Peyer's patch (tissue), 4 donors: ENCODE data around the gene EML3.

Source experiments
- POLR2A ChIP-seq, 2 donors: fragments of 450-650 bp; IDR thresholded peaks; one replicate each; pipeline ENCODE4 v1.5.1; 2017; ENCODE audit warnings: antibody characterized with exemption in 2 of 2, mild to moderate bottlenecking in 2 of 2, moderate library complexity in 2 of 2
- TF ChIP-seq, protein P1 (sequence below), 6 experiments: fragments of 450-650 bp in 4 of 6; fragments of 200-600 bp in 2 of 6; sonication (generic) in 1 of 6; IDR thresholded peaks; one replicate each; pipeline ENCODE4 v1.5.1; 2017 to 2019; ENCODE audit warnings: antibody characterized with exemption in 6 of 6, mild to moderate bottlenecking in 3 of 6, moderate library complexity in 1 of 6

DNA sequence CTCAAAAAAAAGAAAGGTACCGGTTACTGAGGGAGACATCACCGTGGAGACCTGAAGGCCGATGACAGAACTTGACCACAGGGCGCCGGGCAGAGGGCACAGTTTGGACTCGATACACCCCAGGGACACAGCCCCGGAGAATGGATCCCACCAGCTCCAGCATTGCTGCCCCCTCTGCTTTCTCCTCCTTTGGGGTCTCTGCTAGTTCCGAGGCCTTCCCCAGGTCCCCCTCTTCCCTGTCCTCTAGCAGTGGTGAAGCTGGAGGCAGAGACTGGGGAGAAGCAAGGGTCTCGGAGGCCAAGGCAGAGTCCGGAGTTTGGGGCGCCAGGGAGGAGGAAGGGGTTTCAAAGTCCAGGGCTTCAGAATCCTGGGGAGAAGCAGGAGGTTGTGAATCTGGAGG, 34.0 kb downstream of the EML3 start:
- TF ChIP-seq, protein P1, sequence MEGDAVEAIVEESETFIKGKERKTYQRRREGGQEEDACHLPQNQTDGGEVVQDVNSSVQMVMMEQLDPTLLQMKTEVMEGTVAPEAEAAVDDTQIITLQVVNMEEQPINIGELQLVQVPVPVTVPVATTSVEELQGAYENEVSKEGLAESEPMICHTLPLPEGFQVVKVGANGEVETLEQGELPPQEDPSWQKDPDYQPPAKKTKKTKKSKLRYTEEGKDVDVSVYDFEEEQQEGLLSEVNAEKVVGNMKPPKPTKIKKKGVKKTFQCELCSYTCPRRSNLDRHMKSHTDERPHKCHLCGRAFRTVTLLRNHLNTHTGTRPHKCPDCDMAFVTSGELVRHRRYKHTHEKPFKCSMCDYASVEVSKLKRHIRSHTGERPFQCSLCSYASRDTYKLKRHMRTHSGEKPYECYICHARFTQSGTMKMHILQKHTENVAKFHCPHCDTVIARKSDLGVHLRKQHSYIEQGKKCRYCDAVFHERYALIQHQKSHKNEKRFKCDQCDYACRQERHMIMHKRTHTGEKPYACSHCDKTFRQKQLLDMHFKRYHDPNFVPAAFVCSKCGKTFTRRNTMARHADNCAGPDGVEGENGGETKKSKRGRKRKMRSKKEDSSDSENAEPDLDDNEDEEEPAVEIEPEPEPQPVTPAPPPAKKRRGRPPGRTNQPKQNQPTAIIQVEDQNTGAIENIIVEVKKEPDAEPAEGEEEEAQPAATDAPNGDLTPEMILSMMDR (IDR thresholded peaks at IDR 0.05), result no peak
- no peak for TF ChIP-seq POLR2A (IDR thresholded peaks at IDR 0.05)
